Neural progenitor cell (in vitro differentiated cells): ENCODE data around the gene NCEH1. TPM values are rescaled to one million over a fixed set of nuclear protein-coding genes. Genes with fewer than 3 reads are reported as not detected.

Experiments
- DNase-seq: peaks from one replicate; pipeline ENCODE4 v3.0.0-alpha.2; 2016; ENCODE audit warnings: low spot score
- H2AFZ ChIP-seq: fragments of 200-600 bp; sonication (generic); replicated peaks from 2 replicates; pipeline ENCODE4 v1.6.1; 2016; ENCODE audit warnings: antibody characterized with exemption
- H3F3A ChIP-seq: fragments of 200-600 bp; sonication (generic); 2 replicates; pipeline ENCODE4 v1.6.1; 2016; ENCODE audit warnings: antibody characterized with exemption, low read depth
- H3K27ac ChIP-seq: fragments of 200-600 bp; sonication (generic); 2 replicates; pipeline ENCODE4 v1.5.1; 2016; ENCODE audit warnings: mild to moderate bottlenecking
- H3K27me3 ChIP-seq: fragments of 200-600 bp; sonication (generic); 2 replicates; pipeline ENCODE4 v1.6.1; 2016; ENCODE audit warnings: mild to moderate bottlenecking, moderate library complexity
- H3K36me3 ChIP-seq: fragments of 200-600 bp; sonication (generic); 2 replicates; pipeline ENCODE4 v1.5.1; 2016
- H3K4me1 ChIP-seq: fragments of 200-600 bp; sonication (generic); 2 replicates; pipeline ENCODE4 v1.6.1; 2016; ENCODE audit warnings: mixed run types
- H3K4me2 ChIP-seq: fragments of 200-600 bp; sonication (generic); 2 replicates; pipeline ENCODE4 v1.6.1; 2016
- H3K4me3 ChIP-seq: fragments of 200-600 bp; sonication (generic); 2 replicates; pipeline ENCODE4 v1.5.1; 2016
- H3K79me2 ChIP-seq: fragments of 200-600 bp; sonication (generic); 2 replicates; pipeline ENCODE4 v1.6.1; 2016; ENCODE audit warnings: low read depth
- H3K9ac ChIP-seq: fragments of 200-600 bp; sonication (generic); 2 replicates; pipeline ENCODE4 v1.6.1; 2016
- H3K9me3 ChIP-seq: fragments of 200-600 bp; sonication (generic); 2 replicates; pipeline ENCODE4 v1.5.1; 2016; ENCODE audit warnings: low read depth
- H4K20me1 ChIP-seq: fragments of 200-600 bp; sonication (generic); 2 replicates; pipeline ENCODE4 v1.6.1; 2016; ENCODE audit warnings: low read depth
- H3K27ac Mint-ChIP-seq: 3 replicates; pipeline ENCODE4 v1.8.0; 2021; ENCODE audit warnings: mixed read lengths
- H3K27me3 Mint-ChIP-seq: 2 replicates; pipeline ENCODE4 v1.8.0; 2022; ENCODE audit warnings: low read depth, mild to moderate bottlenecking, inconsistent platforms, moderate library complexity, mixed read lengths; ENCODE audit not compliant: insufficient read depth
- H3K36me3 Mint-ChIP-seq: 3 replicates; pipeline ENCODE4 v1.8.0; 2021; ENCODE audit warnings: mixed read lengths
- H3K4me1 Mint-ChIP-seq: 3 replicates; pipeline ENCODE4 v1.8.0; 2021; ENCODE audit warnings: mixed read lengths
- H3K4me3 Mint-ChIP-seq: 3 replicates; pipeline ENCODE4 v1.8.0; 2021; ENCODE audit warnings: mild to moderate bottlenecking, moderate library complexity, mixed read lengths
- H3K9me3 Mint-ChIP-seq: 3 replicates; pipeline ENCODE4 v1.8.0; 2020; ENCODE audit warnings: mixed read lengths
- CTCF ChIP-seq: fragments of 200-600 bp; sonication (generic); IDR thresholded peaks from 2 replicates; pipeline ENCODE4 v1.5.1; 2017; ENCODE audit warnings: antibody characterized with exemption, mild to moderate bottlenecking
- EZH2 ChIP-seq: fragments of 200-600 bp; sonication (generic); IDR thresholded peaks from 2 replicates; pipeline ENCODE4 v1.6.1; 2017; ENCODE audit warnings: antibody characterized with exemption, mild to moderate bottlenecking, moderate library complexity
- EZH2phosphoT487 ChIP-seq: fragments of 200-600 bp; sonication (generic); IDR thresholded peaks from 2 replicates; pipeline ENCODE4 v1.6.1; 2017; ENCODE audit warnings: antibody characterized with exemption
- total RNA-seq: library from RNA; depleted of rRNA; stranded (reverse); fragments of >200 nt; gene quantifications from 2 replicates; pipeline ENCODE4 v1.2.3, GENCODE V29; 2015; ENCODE audit warnings: low replicate concordance

NCEH1 gene
- total RNA-seq, 1 donor from 2014 or later: 7.7 TPM

GRCh38 chr3:172696357-172696756 lies 14.5 kb downstream of the NCEH1 start:
- H3K36me3 ChIP-seq: no peaks in the 10 kb centered on the region
- peaks cover 3% of the 10 kb centered on the region for H3K79me2 ChIP-seq
- Mint-ChIP-seq H3K9me3 (no peaks in the 10 kb centered on the region), H3K27ac (no peak overlapping the region), H3K36me3 (no peaks in the 10 kb centered on the region), H3K4me1 (peaks cover 11% of the 10 kb centered on the region), H3K27me3 (no peaks in the 10 kb centered on the region), H3K4me3 (no peak overlapping the region)
- H3F3A ChIP-seq: no peaks in the 10 kb centered on the region
- no peak for DNase-seq
- no peaks in the 10 kb centered on the region for H3K4me1 ChIP-seq
- TF ChIP-seq EZH2 (no peak), EZH2phosphoT487 (no peak), CTCF (no peak)
- no peak overlapping the region for H3K9ac ChIP-seq
- no peak overlapping the region for H3K27ac ChIP-seq
- H3K4me3 ChIP-seq: no peak overlapping the region
- no peaks in the 10 kb centered on the region for H3K27me3 ChIP-seq
- H3K9me3 ChIP-seq: no peaks in the 10 kb centered on the region
- no peak overlapping the region for H2AFZ ChIP-seq
- no peak overlapping the region for H3K4me2 ChIP-seq
- H4K20me1 ChIP-seq: no peaks in the 10 kb centered on the region

- H3F3A ChIP-seq: no peaks in the 10 kb centered on the region
- no peak overlapping the region for H3K9ac ChIP-seq
- no peak overlapping the region for H3K4me2 ChIP-seq
- H3K27ac ChIP-seq: no peak overlapping the region
- peaks cover 11% of the 10 kb centered on the region for H3K4me1 Mint-ChIP-seq
- no peak for TF ChIP-seq EZH2
- TF ChIP-seq CTCF: no peak
- TF ChIP-seq EZH2phosphoT487: no peak
- H3K79me2 ChIP-seq: peaks cover 3% of the 10 kb centered on the region
- no peak overlapping the region for H3K27ac Mint-ChIP-seq
- H2AFZ ChIP-seq: no peak overlapping the region
- no peaks in the 10 kb centered on the region for H3K9me3 ChIP-seq
- no peaks in the 10 kb centered on the region for H4K20me1 ChIP-seq
- no peaks in the 10 kb centered on the region for H3K4me1 ChIP-seq
- no peaks in the 10 kb centered on the region for H3K36me3 ChIP-seq
- no peak for DNase-seq
- H3K4me3 ChIP-seq: no peak overlapping the region
- no peaks in the 10 kb centered on the region for H3K9me3 Mint-ChIP-seq
- H3K27me3 ChIP-seq: no peaks in the 10 kb centered on the region
- no peaks in the 10 kb centered on the region for H3K36me3 Mint-ChIP-seq
- H3K4me3 Mint-ChIP-seq: no peak overlapping the region
- peaks cover 2% of the 10 kb centered on the region for H3K27me3 Mint-ChIP-seq
Measured at GRCh38 chr3:172694573-172695246, 16.2 kb downstream of the NCEH1 start.

GRCh38 chr3:172692751-172693338 lies 18.0 kb downstream of the NCEH1 start:
- DNase-seq: no peak
- no peak overlapping the region for H2AFZ ChIP-seq
- H3K27me3 ChIP-seq: no peaks in the 10 kb centered on the region
- no peak overlapping the region for H3K9ac ChIP-seq
- no peaks in the 10 kb centered on the region for H3F3A ChIP-seq
- no peak for TF ChIP-seq CTCF
- TF ChIP-seq EZH2: no peak
- no peak for TF ChIP-seq EZH2phosphoT487
- Mint-ChIP-seq H3K36me3 (no peaks in the 10 kb centered on the region), H3K4me3 (no peak overlapping the region), H3K27me3 (peaks cover 2% of the 10 kb centered on the region), H3K9me3 (no peaks in the 10 kb centered on the region), H3K4me1 (peaks cover 7% of the 10 kb centered on the region), H3K27ac (no peak overlapping the region)
- no peak overlapping the region for H3K27ac ChIP-seq
- peaks cover 3% of the 10 kb centered on the region for H3K79me2 ChIP-seq
- H3K9me3 ChIP-seq: no peaks in the 10 kb centered on the region
- H3K4me2 ChIP-seq: no peak overlapping the region
- no peaks in the 10 kb centered on the region for H3K36me3 ChIP-seq
- H4K20me1 ChIP-seq: no peaks in the 10 kb centered on the region
- H3K4me1 ChIP-seq: no peaks in the 10 kb centered on the region
- no peak overlapping the region for H3K4me3 ChIP-seq
